ENCODE measurements around the gene RBM14. TPM values are rescaled to one million over a fixed set of nuclear protein-coding genes. Genes with fewer than 3 reads are reported as not detected.

The RBM14 gene
- total and polyA plus RNA-seq, 3 donors from 2014 or later, result 85.2 to 149 (median 146) TPM

- no peak for TF ChIP-seq POLR2A (IDR thresholded peaks at IDR 0.05)
- TF ChIP-seq CTCF (IDR thresholded peaks at IDR 0.05), result no peak
- intact Hi-C loops (cut with DNase I; ENCODE audit: low total_unique reads), result no loop called here
- Histone ChIP-seq H3K27me3 (no peaks in the 10 kb centered on the region), H3K4me3 (no peak overlapping the region), H3K4me1 (peaks cover 60% of the 10 kb centered on the region), H3K9me3 (no peaks in the 10 kb centered on the region), H3K27ac (no peak overlapping the region), H3K36me3 (ENCODE audit: low read depth, missing control alignments) (no peaks in the 10 kb centered on the region)
- no peak for DNase-seq
- WGBS, 2 donors, result 76 to 83% methylated on average over 8 to 24 of the region's 24 CpGs
Observed at GRCh38 chr11:66643745-66644437, 27.5 kb downstream of the RBM14 start.

GRCh38 chr11:66646828-66647227, 30.4 kb downstream of the RBM14 start:
- no peaks in the 10 kb centered on the region for H3K36me3 ChIP-seq (ENCODE audit: low read depth, missing control alignments)
- no peaks in the 10 kb centered on the region for H3K27me3 ChIP-seq
- H3K4me1 ChIP-seq, result peaks cover 39% of the 10 kb centered on the region
- H3K9me3 ChIP-seq, result no peaks in the 10 kb centered on the region
- WGBS, 2 donors, result 69 to 75% methylated on average over 4 of the region's 4 CpGs
- intact Hi-C loops (cut with DNase I; ENCODE audit: low total_unique reads), result no loop called here
- H3K4me3 ChIP-seq, result no peak overlapping the region
- no peak overlapping the region for H3K27ac ChIP-seq
- no peak for DNase-seq
- no peak for TF ChIP-seq POLR2A (IDR thresholded peaks at IDR 0.05)
- TF ChIP-seq CTCF (IDR thresholded peaks at IDR 0.05), result no peak

- Histone ChIP-seq H3K4me3 (no peak overlapping the region), H3K36me3 (ENCODE audit: low read depth, missing control alignments) (no peaks in the 10 kb centered on the region), H3K27me3 (no peaks in the 10 kb centered on the region), H3K27ac (no peak overlapping the region), H3K9me3 (no peaks in the 10 kb centered on the region), H3K4me1 (peaks cover 13% of the 10 kb centered on the region)
- DNase-seq, result no peak
- TF ChIP-seq CTCF (IDR thresholded peaks at IDR 0.05) (no peak), POLR2A (IDR thresholded peaks at IDR 0.05) (no peak)
- intact Hi-C loops (cut with DNase I; ENCODE audit: low total_unique reads), result no loop called here
- 82 to 88% methylated on average over 5 of the region's 5 CpGs for WGBS, 2 donors
Observed at GRCh38 chr11:66649903-66650302, 33.5 kb downstream of the RBM14 start.

- WGBS, 2 donors, result 92 to 94% methylated on average over 2 of the region's 2 CpGs
- Histone ChIP-seq H3K36me3 (ENCODE audit: low read depth, missing control alignments) (no peaks in the 10 kb centered on the region), H3K4me1 (peaks cover 4% of the 10 kb centered on the region), H3K27me3 (no peaks in the 10 kb centered on the region), H3K4me3 (no peak overlapping the region), H3K9me3 (no peaks in the 10 kb centered on the region), H3K27ac (no peak overlapping the region)
- intact Hi-C loops (cut with DNase I; ENCODE audit: low total_unique reads), result no loop called here
- no peak for DNase-seq
- no peak for TF ChIP-seq CTCF (IDR thresholded peaks at IDR 0.05)
Observed at GRCh38 chr11:66651016-66651415, 34.6 kb downstream of the RBM14 start.

GRCh38 chr11:66652651-66653050, 36.2 kb downstream of the RBM14 start:
- no peaks in the 10 kb centered on the region for H3K4me1 ChIP-seq
- DNase-seq, result no peak
- intact Hi-C loops (cut with DNase I; ENCODE audit: low total_unique reads), result no loop called here
- H3K27ac ChIP-seq, result no peak overlapping the region
- TF ChIP-seq POLR2A (IDR thresholded peaks at IDR 0.05) (no peak), CTCF (IDR thresholded peaks at IDR 0.05) (no peak)
- no peak overlapping the region for H3K4me3 ChIP-seq
- no peaks in the 10 kb centered on the region for H3K36me3 ChIP-seq (ENCODE audit: low read depth, missing control alignments)
- 86 to 91% methylated on average over 7 of the region's 7 CpGs for WGBS, 2 donors
- H3K9me3 ChIP-seq, result no peaks in the 10 kb centered on the region
- no peaks in the 10 kb centered on the region for H3K27me3 ChIP-seq

Measured in testis (tissue), 3 donors.